Parathyroid adenoma (tissue), 2 donors: ENCODE results near the gene CDC25B.

ENCODE experiments used
- H2AFZ ChIP-seq: fragments of 300-600 bp; sonication (generic); one replicate; pipeline ENCODE4 v1.7.0; 2017; ENCODE audit warnings: antibody characterized with exemption, mild to moderate bottlenecking
- H3K27ac ChIP-seq: fragments of 300-600 bp; sonication (generic); one replicate; pipeline ENCODE4 v1.7.0; 2017
- H3K27me3 ChIP-seq: fragments of 300-600 bp; sonication (generic); one replicate; pipeline ENCODE4 v1.7.0; 2017; ENCODE audit warnings: low read length; ENCODE audit not compliant: control insufficient read depth, insufficient read depth
- H3K36me3 ChIP-seq: fragments of 300-600 bp; sonication (generic); one replicate; pipeline ENCODE4 v1.7.0; 2017; ENCODE audit warnings: low read length; ENCODE audit not compliant: control insufficient read depth, insufficient read depth
- H3K4me1 ChIP-seq: fragments of 300-600 bp; sonication (generic); one replicate; pipeline ENCODE4 v1.7.0; 2017; ENCODE audit warnings: control low read depth
- H3K4me2 ChIP-seq: fragments of 300-600 bp; sonication (generic); one replicate; pipeline ENCODE4 v1.7.0; 2017; ENCODE audit warnings: low read length
- H3K4me3 ChIP-seq: fragments of 300-600 bp; sonication (generic); one replicate; pipeline ENCODE4 v1.7.0; 2017; ENCODE audit warnings: low read depth, low read length
- H3K79me2 ChIP-seq: fragments of 300-600 bp; sonication (generic); one replicate; pipeline ENCODE4 v1.7.0; 2017; ENCODE audit warnings: control low read depth
- H3K9ac ChIP-seq: fragments of 300-600 bp; sonication (generic); one replicate; pipeline ENCODE4 v1.7.0; 2017; ENCODE audit warnings: mild to moderate bottlenecking
- H3K9me3 ChIP-seq: fragments of 300-600 bp; sonication (generic); one replicate; pipeline ENCODE4 v1.7.0; 2017; ENCODE audit warnings: low read length; ENCODE audit not compliant: control insufficient read depth
- TF ChIP-seq, protein P1 (sequence below): fragments of 300-600 bp; sonication (generic); IDR thresholded peaks from one replicate; pipeline ENCODE4 v1.7.0; 2017; ENCODE audit warnings: antibody characterized with exemption, mild to moderate bottlenecking
- donor health status: primary hyperparathyroidism.

CDC25B gene

DNA sequence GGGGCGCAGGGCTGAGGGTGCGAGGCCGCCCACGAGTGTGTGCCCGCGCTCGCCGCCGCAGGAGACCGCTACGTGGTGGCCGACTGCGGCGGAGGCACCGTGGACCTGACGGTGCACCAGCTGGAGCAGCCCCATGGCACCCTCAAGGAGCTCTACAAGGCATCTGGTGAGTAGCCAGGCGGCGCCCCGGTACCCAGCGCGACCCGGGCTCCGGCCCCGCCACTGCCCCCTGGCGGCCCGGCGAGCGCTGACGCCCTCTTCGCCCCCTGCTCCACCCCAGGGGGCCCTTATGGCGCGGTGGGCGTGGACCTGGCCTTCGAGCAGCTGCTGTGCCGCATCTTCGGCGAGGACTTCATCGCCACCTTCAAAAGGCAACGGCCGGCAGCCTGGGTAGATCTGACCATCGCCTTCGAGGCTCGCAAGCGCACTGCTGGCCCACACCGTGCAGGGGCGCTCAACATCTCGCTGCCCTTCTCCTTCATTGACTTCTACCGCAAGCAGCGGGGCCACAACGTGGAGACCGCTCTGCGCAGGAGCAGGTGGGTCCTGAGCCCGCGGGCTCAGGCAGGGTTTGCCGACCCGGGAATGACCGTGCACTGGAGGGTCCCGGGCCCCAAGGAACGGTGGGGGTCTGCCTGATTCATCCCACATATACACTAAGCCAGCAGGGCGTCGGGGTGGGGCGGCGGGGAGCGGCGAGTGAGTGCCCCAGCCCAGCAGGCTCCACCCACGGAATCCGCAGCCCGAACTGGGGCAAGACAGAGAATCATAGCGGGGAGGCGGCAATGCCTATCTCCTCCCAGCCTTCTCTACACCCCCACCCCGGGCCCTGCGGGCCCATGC lies 46.2 kb upstream of the CDC25B start:
- peaks cover 7% of the 10 kb centered on the region for H3K4me1 ChIP-seq
- H3K4me3 ChIP-seq, result no peak overlapping the region
- TF ChIP-seq, protein P1, sequence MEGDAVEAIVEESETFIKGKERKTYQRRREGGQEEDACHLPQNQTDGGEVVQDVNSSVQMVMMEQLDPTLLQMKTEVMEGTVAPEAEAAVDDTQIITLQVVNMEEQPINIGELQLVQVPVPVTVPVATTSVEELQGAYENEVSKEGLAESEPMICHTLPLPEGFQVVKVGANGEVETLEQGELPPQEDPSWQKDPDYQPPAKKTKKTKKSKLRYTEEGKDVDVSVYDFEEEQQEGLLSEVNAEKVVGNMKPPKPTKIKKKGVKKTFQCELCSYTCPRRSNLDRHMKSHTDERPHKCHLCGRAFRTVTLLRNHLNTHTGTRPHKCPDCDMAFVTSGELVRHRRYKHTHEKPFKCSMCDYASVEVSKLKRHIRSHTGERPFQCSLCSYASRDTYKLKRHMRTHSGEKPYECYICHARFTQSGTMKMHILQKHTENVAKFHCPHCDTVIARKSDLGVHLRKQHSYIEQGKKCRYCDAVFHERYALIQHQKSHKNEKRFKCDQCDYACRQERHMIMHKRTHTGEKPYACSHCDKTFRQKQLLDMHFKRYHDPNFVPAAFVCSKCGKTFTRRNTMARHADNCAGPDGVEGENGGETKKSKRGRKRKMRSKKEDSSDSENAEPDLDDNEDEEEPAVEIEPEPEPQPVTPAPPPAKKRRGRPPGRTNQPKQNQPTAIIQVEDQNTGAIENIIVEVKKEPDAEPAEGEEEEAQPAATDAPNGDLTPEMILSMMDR, result peak; percentile 50
- H3K9ac ChIP-seq, result no peak overlapping the region
- H3K4me2 ChIP-seq, result no peak overlapping the region
- no peak overlapping the region for H3K27ac ChIP-seq
- no peaks in the 10 kb centered on the region for H3K79me2 ChIP-seq
- H2AFZ ChIP-seq, result no peak overlapping the region
- peaks cover 5% of the 10 kb centered on the region for H3K27me3 ChIP-seq
- no peaks in the 10 kb centered on the region for H3K9me3 ChIP-seq
- no peaks in the 10 kb centered on the region for H3K36me3 ChIP-seq

DNA sequence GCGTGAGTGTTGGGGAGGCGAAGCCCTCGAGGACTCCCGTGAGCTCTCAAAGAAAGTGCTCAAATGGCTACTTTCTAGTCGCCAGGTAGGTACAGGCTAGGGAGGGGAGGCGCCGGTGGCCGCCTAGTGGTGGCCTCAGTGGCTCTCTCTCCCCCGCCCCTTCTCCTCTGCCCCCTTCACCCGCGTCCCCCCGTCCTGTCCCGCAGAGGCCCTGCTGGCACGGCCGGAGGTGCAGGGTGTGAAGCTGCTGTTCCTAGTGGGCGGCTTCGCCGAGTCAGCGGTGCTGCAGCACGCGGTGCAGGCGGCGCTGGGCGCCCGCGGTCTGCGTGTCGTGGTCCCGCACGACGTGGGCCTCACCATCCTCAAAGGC lies 44.8 kb upstream of the CDC25B start:
- Histone ChIP-seq H2AFZ (no peak overlapping the region), H3K27ac (no peak overlapping the region), H3K79me2 (no peaks in the 10 kb centered on the region), H3K4me1 (no peaks in the 10 kb centered on the region), H3K4me2 (no peak overlapping the region), H3K27me3 (peaks cover 5% of the 10 kb centered on the region), H3K4me3 (no peak overlapping the region), H3K9me3 (no peaks in the 10 kb centered on the region), H3K36me3 (no peaks in the 10 kb centered on the region), H3K9ac (no peak overlapping the region)
- TF ChIP-seq, protein P1, result no peak

DNA sequence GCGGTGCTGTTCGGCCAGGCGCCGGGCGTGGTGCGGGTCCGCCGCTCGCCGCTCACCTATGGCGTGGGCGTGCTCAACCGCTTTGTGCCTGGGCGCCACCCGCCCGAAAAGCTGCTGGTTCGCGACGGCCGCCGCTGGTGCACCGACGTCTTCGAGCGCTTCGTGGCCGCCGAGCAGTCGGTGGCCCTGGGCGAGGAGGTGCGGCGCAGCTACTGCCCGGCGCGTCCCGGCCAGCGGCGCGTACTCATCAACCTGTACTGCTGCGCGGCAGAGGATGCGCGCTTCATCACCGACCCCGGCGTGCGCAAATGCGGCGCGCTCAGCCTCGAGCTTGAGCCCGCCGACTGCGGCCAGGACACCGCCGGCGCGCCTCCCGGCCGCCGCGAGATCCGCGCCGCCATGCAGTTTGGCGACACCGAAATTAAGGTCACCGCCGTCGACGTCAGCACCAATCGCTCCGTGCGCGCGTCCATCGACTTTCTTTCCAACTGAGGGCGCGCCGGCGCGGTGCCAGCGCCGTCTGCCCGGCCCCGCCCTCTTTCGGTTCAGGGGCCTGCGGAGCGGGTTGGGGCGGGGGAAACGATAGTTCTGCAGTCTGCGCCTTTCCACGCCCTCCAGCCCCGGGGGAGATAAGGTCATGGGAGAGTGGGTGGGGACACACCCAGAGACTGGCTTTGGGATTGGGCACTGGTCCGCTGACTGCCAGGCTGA lies 44.3 kb upstream of the CDC25B start:
- Histone ChIP-seq H3K79me2 (no peaks in the 10 kb centered on the region), H2AFZ (peak overlapping the region; percentile 53), H3K4me3 (no peak overlapping the region), H3K9ac (no peak overlapping the region), H3K36me3 (no peaks in the 10 kb centered on the region), H3K27me3 (peaks cover 5% of the 10 kb centered on the region), H3K4me2 (peak overlapping the region; percentile 45), H3K9me3 (no peaks in the 10 kb centered on the region), H3K27ac (no peak overlapping the region), H3K4me1 (no peaks in the 10 kb centered on the region)
- TF ChIP-seq, protein P1, result no peak

DNA sequence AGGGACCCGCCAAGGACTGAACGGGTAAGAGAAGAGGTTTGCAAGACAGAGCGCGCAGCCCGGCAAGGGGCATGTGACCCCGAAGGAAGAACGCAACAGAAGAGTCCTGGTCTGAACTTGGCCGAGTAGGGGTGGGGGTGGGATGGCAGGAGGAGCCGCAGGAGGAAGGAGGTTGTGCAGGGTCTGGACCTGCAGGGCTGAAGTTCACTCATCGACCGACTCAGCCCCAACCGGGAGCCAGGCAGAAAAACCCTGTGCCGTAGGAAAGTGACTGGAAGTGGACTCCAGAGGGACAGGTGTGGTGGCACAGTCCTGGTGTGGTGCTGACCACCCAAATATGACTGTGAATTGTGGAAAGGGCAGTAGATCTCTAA lies 43.7 kb upstream of the CDC25B start:
- Histone ChIP-seq H3K79me2 (no peaks in the 10 kb centered on the region), H3K4me1 (no peaks in the 10 kb centered on the region), H3K9me3 (no peaks in the 10 kb centered on the region), H2AFZ (no peak overlapping the region), H3K9ac (no peak overlapping the region), H3K4me3 (no peak overlapping the region), H3K27ac (no peak overlapping the region), H3K4me2 (peak overlapping the region; percentile 45), H3K27me3 (peaks cover 5% of the 10 kb centered on the region), H3K36me3 (no peaks in the 10 kb centered on the region)
- TF ChIP-seq, protein P1, result no peak
